A549 (cell line): ENCODE results near the gene MYO19.

ENCODE experiments used
- CBX2 ChIP-seq: fragments of 200-600 bp; sonication (generic); IDR thresholded peaks from 2 replicates; pipeline ENCODE4 v1.6.1; 2016; ENCODE audit warnings: low read depth, mild to moderate bottlenecking, borderline replicate concordance
- CEBPB ChIP-seq, 2 experiments: fragments of >200 bp in 1 of 2; sonication (Bioruptor Twin) in 1 of 2; formaldehyde crosslinking in 1 of 2; IDR thresholded peaks; 2 replicates each; pipeline ENCODE4 v1.6.1; 2012 to 2016
- CTCF ChIP-seq: fragments of >200 bp; sonication (Bioruptor Twin); formaldehyde crosslinking; IDR thresholded peaks from 3 replicates; pipeline ENCODE4 v1.5.1; 2016
- EP300 ChIP-seq, 2 experiments: fragments of >200 bp; sonication (Bioruptor Twin); formaldehyde crosslinking; IDR thresholded peaks; 2 replicates in 1 of 2; 3 replicates in 1 of 2; pipeline ENCODE4 v1.6.1; 2016 to 2017
- JUN ChIP-seq, 2 experiments: fragments of >200 bp; sonication (Bioruptor Twin); formaldehyde crosslinking; IDR thresholded peaks; 2 replicates in 1 of 2; 3 replicates in 1 of 2; pipeline ENCODE4 v1.6.1; 2016 to 2017
- PBX3 ChIP-seq: IDR thresholded peaks from 2 replicates; pipeline ENCODE4 v1.6.1; 2012
- REST ChIP-seq: fragments of 200-600 bp; sonication (generic); IDR thresholded peaks from 2 replicates; pipeline ENCODE4 v1.6.1; 2016; ENCODE audit warnings: antibody characterized with exemption, mild to moderate bottlenecking, moderate library complexity
- RNF2 ChIP-seq: fragments of 200-600 bp; sonication (generic); IDR thresholded peaks from 2 replicates; pipeline ENCODE4 v1.6.1; 2016; ENCODE audit warnings: low read depth, mild to moderate bottlenecking, antibody characterized with exemption, moderate library complexity, borderline replicate concordance

DNA sequence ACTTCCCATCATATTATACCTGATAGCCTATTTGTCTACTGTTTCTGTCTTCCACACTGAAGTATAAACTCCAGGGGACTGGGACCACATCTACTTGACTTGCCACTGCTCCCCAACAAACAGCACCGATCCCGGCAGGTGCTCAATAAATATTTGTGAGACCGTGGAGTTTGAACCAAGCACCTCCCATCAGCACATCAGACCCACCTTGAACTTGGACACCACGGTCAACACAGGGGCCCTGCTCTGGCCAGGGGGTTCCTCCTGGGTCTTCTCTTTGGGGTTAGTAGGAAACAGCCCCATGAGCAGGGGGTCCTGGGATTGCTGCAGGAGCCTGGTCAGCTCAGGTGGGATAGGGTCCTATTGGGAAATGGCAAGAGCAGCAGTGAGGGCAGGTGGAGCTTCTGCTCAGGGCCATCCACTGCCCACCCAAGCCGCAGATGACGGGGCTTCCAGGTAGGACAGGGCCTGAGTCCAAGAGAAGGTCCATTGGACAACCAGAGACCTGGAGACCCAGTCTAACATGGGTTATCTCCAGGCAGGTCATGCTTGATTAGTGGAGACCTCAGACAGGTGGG lies 28.3 kb downstream of the MYO19 start:
- no peak for TF ChIP-seq CTCF
- TF ChIP-seq CBX2 = no peak
- no peak for TF ChIP-seq EP300 (IDR thresholded peaks at IDR 0.05)
- TF ChIP-seq CEBPB (IDR thresholded peaks at IDR 0.05) = no peak
- no peak for TF ChIP-seq JUN (IDR thresholded peaks at IDR 0.05)
- no peak for TF ChIP-seq RNF2
- TF ChIP-seq REST = no peak
- no peak for TF ChIP-seq PBX3
